Heart right ventricle (tissue), 16 donors: Measurements from ENCODE around the gene UNCX. TPM values are rescaled to one million over a fixed set of nuclear protein-coding genes. Genes with fewer than 3 reads are reported as not detected.

ENCODE experiments used
- ATAC-seq, 8 donors: fragments of 200-7000 bp; cut with Tn5 transposase; one replicate each; pipeline ENCODE4 v1.9.1; 2020; ENCODE audit warnings: mild to moderate bottlenecking in 8 of 8, moderate library complexity in 8 of 8, moderate number of reproducible peaks in 1 of 8
- DNase-seq, 2 donors: peaks; one replicate each; pipeline ENCODE4 v3.0.0-alpha.2; 2020
- H3K27ac ChIP-seq, 10 donors: fragments of 200-600 bp; sonication (generic) in 2 of 10; one replicate each; pipeline versions ENCODE4 v1.5.0 to v1.8.0; 2020 to 2022; ENCODE audit warnings: mild to moderate bottlenecking in 3 of 10
- H3K27me3 ChIP-seq, 7 donors: fragments of 200-600 bp; one replicate each; pipeline ENCODE4 v1.8.0; 2021 to 2022; ENCODE audit warnings: mild to moderate bottlenecking in 2 of 7
- H3K36me3 ChIP-seq, 9 donors: fragments of 200-600 bp; sonication (generic) in 1 of 9; one replicate each; pipeline versions ENCODE4 v1.5.0 to v1.8.0; 2020 to 2022; ENCODE audit warnings: mild to moderate bottlenecking in 2 of 9
- H3K4me1 ChIP-seq, 9 donors: fragments of 200-600 bp; sonication (generic) in 1 of 9; one replicate each; pipeline versions ENCODE4 v1.5.0 to v1.8.0; 2020 to 2022; ENCODE audit warnings: mild to moderate bottlenecking in 4 of 9
- H3K4me3 ChIP-seq, 10 donors: fragments of 200-600 bp; sonication (generic) in 2 of 10; one replicate each; pipeline versions ENCODE4 v1.5.0 to v1.8.0; 2020 to 2022; ENCODE audit warnings: mild to moderate bottlenecking in 7 of 10, moderate library complexity in 2 of 10
- H3K9me3 ChIP-seq, 11 donors: fragments of 200-600 bp in 10 of 11; sonication (generic) in 2 of 11; one replicate each; pipeline versions ENCODE4 v1.5.0 to v1.8.0; 2013 to 2022; ENCODE audit warnings: mild to moderate bottlenecking in 2 of 11, control low read depth in 1 of 11, moderate library complexity in 1 of 11
- WGBS, 2 donors: extraction: QIAGEN DNeasy Blood & Tissue Kit; methylation state at CpG; one replicate each; pipeline ENCODE4 v1.1.7; 2013; ENCODE audit warnings: inconsistent platforms in 1 of 2; 5-methylcytosine and 5-hydroxymethylcytosine counted together
- intact Hi-C, 10 donors: fragments of 100-400 bp; cut with DNase I; formaldehyde crosslinking; loops; one replicate each; pipeline versions ENCODE4 v1.11.1 to v1.14.2; 2022
- polyA plus RNA-seq, 2 donors: library from polyadenylated mRNA; stranded (reverse); fragments of 200-250 nt; gene quantifications; one replicate each; pipeline ENCODE4 v1.2.3, GENCODE V29; 2013
- total RNA-seq, 10 donors: library from RNA; stranded (reverse); fragmentation: NEBNext Ultra II Directional in 3 of 10; extraction: Animal tissue kit (Norgen Biotek cat#: 25700) in 3 of 10; gene quantifications; one replicate each; pipeline versions ENCODE4 v1.2.1 to v1.2.4, GENCODE V29; 2021 to 2023
- TF ChIP-seq, protein P1 (sequence below), 9 donors: fragments of 200-600 bp; sonication (generic) in 2 of 9; IDR thresholded peaks; one replicate each; pipeline versions ENCODE4 v1.5.0 to v1.8.0; 2021 to 2022; ENCODE audit warnings: antibody characterized with exemption in 9 of 9, mild to moderate bottlenecking in 5 of 9, moderate library complexity in 1 of 9
- donor health status: Arrhythmogenic right ventricular cardiomyopathy.
- donor health status: ischemic (EF 13 %, LVEDD 7.1; RV severe dilation, severe dysfunction).
- donor health status: healthy with polysubstance abuse.
- donor health status: DM: no; HTN: yes; CAD: no.
- donor health status: DM: no; HTN: no; CAD: no.
- donor health status: ischemic (EF 25% LVEDD 6.9; RV normal size, moderate dysfunction).
- donor health status: ischemic (EF 25% LVEDD 5.7; RV mildly dilated, moderate dysfunction).
- donor health status: healthy.
- donor health status: DM: yes; HTN: yes; CAD: no.
- donor health status: Ischemic cardiomyopathy.
- donor health status: ischemic (EF 35%, LVEDD 5.7; RV mildly dilated, moderate dysfunction).
- donor health status: nonischemic (EF 11% LVEDD 7.7; RV severe dilation, severe dysfunction).
- donor health status: DM: yes; HTN: yes; CAD: no.
- donor health status: PGD.
- donor health status: ischemic (EF 29% LVEDD 5.4; RV normal size, mild dysfunction).
- donor health status: nonischemic (EF 23%, LVEDD 6.1; RV moderate dilation, normal function).

The UNCX gene
- total and polyA plus RNA-seq, 12 donors, result not detected

DNA sequence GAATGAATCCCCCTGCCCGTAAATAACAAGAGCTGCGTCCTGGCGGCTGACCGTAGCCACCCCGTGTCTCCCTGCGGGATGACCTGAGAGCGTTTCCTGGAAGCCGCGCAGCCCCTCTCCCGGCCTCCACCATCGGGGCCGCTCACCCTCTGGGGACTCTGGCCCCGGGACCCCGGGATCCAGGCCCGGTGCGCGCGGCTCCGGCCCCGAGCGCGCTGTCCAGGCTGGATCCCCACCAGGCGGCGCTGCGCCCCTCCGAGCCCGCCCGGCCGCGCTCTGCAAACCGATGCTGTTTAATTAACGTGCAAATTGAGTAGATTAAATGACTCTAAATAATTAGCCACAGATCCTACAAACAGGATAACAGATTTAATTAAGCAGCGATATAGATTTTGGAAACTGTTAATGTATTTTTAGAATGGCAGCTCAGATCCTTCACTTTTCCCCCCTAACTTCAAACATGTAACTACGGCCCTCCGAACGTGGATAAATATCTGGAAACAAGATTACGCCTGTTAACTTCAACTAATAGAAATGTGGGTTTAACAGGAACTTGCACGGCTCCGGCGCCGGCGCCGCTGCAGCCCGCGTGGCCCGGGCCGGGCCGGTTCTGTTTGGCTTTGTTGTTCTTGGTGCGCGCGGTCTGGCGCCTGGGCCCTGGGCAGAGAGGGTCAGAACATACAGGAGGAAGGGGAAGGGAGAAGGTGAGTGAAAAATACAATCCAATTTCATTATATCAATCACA lies 7.1 kb upstream of the UNCX start:
- H3K27me3 ChIP-seq, result peaks cover 62 to 100% (median 97%) of the 10 kb centered on the region in 7 donors
- WGBS, 2 donors, result 7 to 12% methylated on average over 52 of the region's 52 CpGs
- DNase-seq (no peak), ATAC-seq (peak in 6 of 8 donors; percentile 45 to 74 (median 60))
- no peaks in the 10 kb centered on the region for H3K9me3 ChIP-seq
- TF ChIP-seq, protein P1, sequence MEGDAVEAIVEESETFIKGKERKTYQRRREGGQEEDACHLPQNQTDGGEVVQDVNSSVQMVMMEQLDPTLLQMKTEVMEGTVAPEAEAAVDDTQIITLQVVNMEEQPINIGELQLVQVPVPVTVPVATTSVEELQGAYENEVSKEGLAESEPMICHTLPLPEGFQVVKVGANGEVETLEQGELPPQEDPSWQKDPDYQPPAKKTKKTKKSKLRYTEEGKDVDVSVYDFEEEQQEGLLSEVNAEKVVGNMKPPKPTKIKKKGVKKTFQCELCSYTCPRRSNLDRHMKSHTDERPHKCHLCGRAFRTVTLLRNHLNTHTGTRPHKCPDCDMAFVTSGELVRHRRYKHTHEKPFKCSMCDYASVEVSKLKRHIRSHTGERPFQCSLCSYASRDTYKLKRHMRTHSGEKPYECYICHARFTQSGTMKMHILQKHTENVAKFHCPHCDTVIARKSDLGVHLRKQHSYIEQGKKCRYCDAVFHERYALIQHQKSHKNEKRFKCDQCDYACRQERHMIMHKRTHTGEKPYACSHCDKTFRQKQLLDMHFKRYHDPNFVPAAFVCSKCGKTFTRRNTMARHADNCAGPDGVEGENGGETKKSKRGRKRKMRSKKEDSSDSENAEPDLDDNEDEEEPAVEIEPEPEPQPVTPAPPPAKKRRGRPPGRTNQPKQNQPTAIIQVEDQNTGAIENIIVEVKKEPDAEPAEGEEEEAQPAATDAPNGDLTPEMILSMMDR (IDR thresholded peaks at IDR 0.05), result peak; percentile 55 to 91 (median 81)
- peaks cover 0 to 26% (median 13%) of the 10 kb centered on the region in 9 donors for H3K4me1 ChIP-seq
- intact Hi-C loops, result loop anchor here (2.0 to 10.0 kb wide), 10 partner anchors 179 to 249 kb away; no protein-coding TSS in a partner anchor
- no peak overlapping the region for H3K4me3 ChIP-seq
- H3K27ac ChIP-seq, result no peak overlapping the region
- H3K36me3 ChIP-seq, result no peaks in the 10 kb centered on the region

DNA sequence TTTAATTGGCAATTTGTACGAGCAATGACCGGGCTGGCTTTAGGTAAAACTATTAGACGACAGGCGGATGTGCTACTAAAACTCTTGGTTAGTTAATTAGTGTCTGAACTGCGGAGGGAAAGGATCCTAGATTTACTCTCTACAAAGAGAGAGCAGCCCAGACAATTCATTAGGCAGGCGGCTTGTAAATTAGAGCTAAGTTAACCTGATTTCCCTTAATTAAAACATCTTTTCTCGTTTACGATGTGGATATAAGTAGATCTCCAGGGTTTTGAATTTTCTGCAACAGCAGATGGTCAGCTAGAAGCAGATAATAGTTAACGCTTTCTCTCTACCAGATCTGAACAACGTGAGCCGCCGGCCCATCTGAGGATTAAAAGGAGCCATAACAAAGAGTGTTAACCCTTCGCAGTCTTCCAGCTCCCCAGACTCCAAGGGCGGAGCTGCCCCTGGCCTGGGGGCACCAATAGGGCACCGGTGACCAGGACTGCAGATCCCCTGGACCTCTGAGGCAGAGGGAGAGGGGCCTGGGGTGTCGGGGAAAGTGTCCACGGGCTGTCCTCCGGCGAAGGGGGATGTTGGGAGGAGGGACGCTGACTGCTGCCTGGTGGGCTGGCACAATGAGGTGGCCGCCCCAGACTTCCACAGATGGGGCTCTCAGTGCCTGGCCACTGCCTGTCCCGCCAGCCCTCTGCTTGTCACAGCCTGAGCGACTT lies 6.3 kb upstream of the UNCX start:
- TF ChIP-seq, protein P1 (IDR thresholded peaks at IDR 0.05), result no peak
- Histone ChIP-seq H3K27me3 (peaks cover 69 to 100% (median 97%) of the 10 kb centered on the region in 7 donors), H3K9me3 (no peaks in the 10 kb centered on the region), H3K4me1 (peaks cover 0 to 31% (median 18%) of the 10 kb centered on the region in 9 donors), H3K36me3 (no peaks in the 10 kb centered on the region), H3K4me3 (no peak overlapping the region), H3K27ac (no peak overlapping the region)
- intact Hi-C loops, result loop anchor here (5.0 to 10.0 kb wide), 8 partner anchors 178 to 248 kb away; no protein-coding TSS in a partner anchor
- DNase-seq (no peak), ATAC-seq (no peak)
- 24 to 48% methylated on average over 23 of the region's 23 CpGs for WGBS, 2 donors

DNA sequence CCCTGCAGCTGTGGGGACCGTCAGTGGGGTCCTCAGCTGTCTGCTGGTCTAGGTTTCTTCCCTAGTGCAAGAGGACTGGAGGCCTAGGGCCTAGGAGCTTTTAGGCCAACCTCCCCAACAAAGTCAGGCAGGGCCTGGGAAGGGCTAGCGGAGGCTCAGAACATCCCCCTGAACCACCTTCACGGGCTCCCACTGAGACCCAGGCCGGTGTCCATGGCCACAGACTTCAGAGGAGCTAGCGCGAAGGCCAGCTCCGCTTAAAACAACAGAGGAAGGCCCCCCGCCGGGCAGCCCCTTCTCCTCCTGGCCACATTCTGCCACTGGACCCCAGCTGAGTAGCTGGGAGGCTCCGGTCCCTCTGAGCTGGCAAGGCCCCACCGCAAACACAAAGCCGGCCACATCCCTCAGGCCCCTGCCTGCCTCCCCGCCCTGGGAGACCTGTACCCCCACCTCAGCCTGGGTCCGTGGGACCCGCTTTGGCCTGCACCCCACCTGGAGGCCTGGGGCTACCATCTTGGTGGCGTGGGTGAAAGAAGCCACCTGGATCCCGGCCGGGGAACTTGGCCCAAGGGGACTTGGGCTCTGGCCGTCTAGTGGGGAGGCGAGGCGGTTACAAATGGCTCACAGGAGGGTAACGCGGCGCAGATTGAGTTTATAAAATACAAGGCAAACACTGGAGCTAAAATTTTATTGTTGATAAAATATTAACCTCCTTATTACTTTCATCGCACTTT lies 5.4 kb upstream of the UNCX start:
- intact Hi-C loops, result loop anchor here (5.0 to 10.0 kb wide), 8 partner anchors 178 to 248 kb away; no protein-coding TSS in a partner anchor
- TF ChIP-seq, protein P1 (IDR thresholded peaks at IDR 0.05), result no peak
- Histone ChIP-seq H3K4me3 (no peak overlapping the region), H3K36me3 (no peaks in the 10 kb centered on the region), H3K27me3 (peaks cover 75 to 100% (median 97%) of the 10 kb centered on the region in 7 donors), H3K27ac (no peak overlapping the region), H3K4me1 (peaks cover 0 to 31% (median 18%) of the 10 kb centered on the region in 9 donors), H3K9me3 (no peaks in the 10 kb centered on the region)
- DNase-seq (no peak), ATAC-seq (no peak)
- WGBS, 2 donors, result 24 to 55% methylated on average over 25 of the region's 25 CpGs
